Stomach (tissue), 9 donors: ENCODE results near the gene LCE1D. TPM values are rescaled to one million over a fixed set of nuclear protein-coding genes. Genes with fewer than 3 reads are reported as not detected.

Experiments
- DNase-seq, 2 donors: peaks; one replicate each; pipeline versions ENCODE4 v3.0.0 to v3.0.0-alpha.2; 2013 to 2019
- H3K27ac ChIP-seq, 5 donors: fragments of 200-600 bp in 4 of 5; sonication (generic) in 4 of 5; one replicate each; pipeline ENCODE4 v1.5.1; 2013 to 2019; ENCODE audit warnings: mild to moderate bottlenecking in 1 of 5, moderate library complexity in 1 of 5
- H3K27me3 ChIP-seq, 3 donors: fragments of 200-600 bp; sonication (generic); one replicate each; pipeline ENCODE4 v1.5.1; 2017 to 2019; ENCODE audit warnings: mixed run types in 1 of 3
- H3K36me3 ChIP-seq, 4 donors: fragments of 200-600 bp; sonication (generic); 1 replicate in 3 of 4; 2 replicates in 1 of 4; pipeline ENCODE4 v1.5.1; 2016 to 2019
- H3K4me1 ChIP-seq, 4 donors: fragments of 200-600 bp; sonication (generic); one replicate each; pipeline ENCODE4 v1.5.1; 2016 to 2019
- H3K4me3 ChIP-seq, 4 donors: fragments of 200-600 bp; sonication (generic) in 3 of 4; one replicate each; pipeline ENCODE4 v1.5.1; 2016 to 2019; ENCODE audit warnings: mild to moderate bottlenecking in 1 of 4
- H3K9me3 ChIP-seq, 4 donors: fragments of 200-600 bp; sonication (generic); one replicate each; pipeline ENCODE4 v1.5.1; 2016 to 2019
- EP300 ChIP-seq: sonication (generic); formaldehyde crosslinking; IDR thresholded peaks from one replicate; pipeline ENCODE4 v1.6.1; 2017; ENCODE audit warnings: antibody characterized with exemption
- POLR2A ChIP-seq, 4 donors: fragments of 450-650 bp; IDR thresholded peaks; one replicate each; pipeline ENCODE4 v1.6.1; 2016; ENCODE audit warnings: antibody characterized with exemption in 4 of 4, control low read depth in 2 of 4, mild to moderate bottlenecking in 1 of 4, moderate library complexity in 1 of 4
- POLR2AphosphoS5 ChIP-seq, 3 donors: sonication (generic); formaldehyde crosslinking; IDR thresholded peaks; one replicate each; pipeline ENCODE4 v1.6.1; 2016; ENCODE audit warnings: antibody characterized with exemption in 3 of 3
- WGBS, 5 donors: extraction: QIAGEN DNeasy Blood & Tissue Kit in 3 of 5; methylation state at CpG; one replicate each; pipeline versions ENCODE4 v1.1.5 to v1.1.7; 2013 to 2018; 5-methylcytosine and 5-hydroxymethylcytosine counted together
- intact Hi-C: fragments of 100-400 bp; cut with DNase I; formaldehyde crosslinking; loops from one replicate; pipeline ENCODE4 v1.15.1; 2023; ENCODE audit warnings: low total_unique reads
- polyA plus RNA-seq, 3 donors: library from polyadenylated mRNA; stranded (reverse); fragments of 200-250 nt; gene quantifications; one replicate each; pipeline ENCODE4 v1.2.3, GENCODE V29; 2013
- total RNA-seq, 5 donors: library from RNA; depleted of rRNA; stranded (reverse); fragments of >200 nt; gene quantifications; one replicate each; pipeline versions ENCODE4 v1.1.0 to v1.2.3, GENCODE V29; 2014 to 2016
- TF ChIP-seq, protein P1 (sequence below), 7 experiments: fragments of 450-650 bp in 4 of 7; fragments of 200-600 bp in 3 of 7; sonication (generic) in 3 of 7; IDR thresholded peaks; one replicate each; pipeline ENCODE4 v1.5.1; 2016 to 2019; ENCODE audit warnings: antibody characterized with exemption in 7 of 7, control low read depth in 2 of 7, mild to moderate bottlenecking in 1 of 7
- donor health status: healthy with polysubstance abuse.
- donor health status: Bipolar disorder and iron deficiency.
- donor health status: healthy.

LCE1D gene
- total and polyA plus RNA-seq, 8 donors = not detected

DNA sequence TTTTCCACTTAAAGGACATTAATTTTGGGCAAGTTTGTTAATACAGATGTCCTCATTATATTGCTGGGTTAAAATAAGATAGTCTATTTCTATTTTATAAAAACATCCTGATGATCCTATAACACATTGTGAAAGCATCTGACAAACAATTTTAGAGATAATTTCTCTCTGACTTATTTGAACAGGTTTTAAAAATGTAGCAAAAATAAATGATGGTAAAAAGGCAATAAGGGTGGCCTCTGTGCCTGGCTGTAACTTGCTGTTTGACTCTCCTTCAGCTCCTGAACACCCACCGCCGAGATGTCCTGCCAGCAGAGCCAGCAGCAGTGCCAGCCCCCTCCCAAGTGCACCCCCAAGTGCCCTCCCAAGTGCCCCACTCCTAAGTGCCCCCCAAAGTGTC is 30.7 kb downstream of the LCE1D start, which contains the start of gene LCE1A:
LCE1A (plus strand) TSS at position 301 of the 400 bp plus-strand sequence; CDS start at position 301, 0 bp downstream.
- intact Hi-C loops = no loop called here
- peaks cover 0 to 4% (median 0%) of the 10 kb centered on the region in 4 donors for H3K9me3 ChIP-seq
- H3K4me3 ChIP-seq = no peak within 1 kb of the TSS
- no peaks in the 10 kb centered on the region for H3K4me1 ChIP-seq
- TF ChIP-seq POLR2AphosphoS5 (IDR thresholded peaks at IDR 0.05) = no peak
- no peaks in the 10 kb centered on the region for H3K36me3 ChIP-seq
- peaks cover 0 to 24% (median 0%) of the 10 kb centered on the region in 3 donors for H3K27me3 ChIP-seq
- no peak within 1 kb of the TSS for H3K27ac ChIP-seq
- no peak for DNase-seq
- WGBS, 5 donors = 41 to 74% (median 67%) methylated on average over 2 of the region's 2 CpGs

DNA sequence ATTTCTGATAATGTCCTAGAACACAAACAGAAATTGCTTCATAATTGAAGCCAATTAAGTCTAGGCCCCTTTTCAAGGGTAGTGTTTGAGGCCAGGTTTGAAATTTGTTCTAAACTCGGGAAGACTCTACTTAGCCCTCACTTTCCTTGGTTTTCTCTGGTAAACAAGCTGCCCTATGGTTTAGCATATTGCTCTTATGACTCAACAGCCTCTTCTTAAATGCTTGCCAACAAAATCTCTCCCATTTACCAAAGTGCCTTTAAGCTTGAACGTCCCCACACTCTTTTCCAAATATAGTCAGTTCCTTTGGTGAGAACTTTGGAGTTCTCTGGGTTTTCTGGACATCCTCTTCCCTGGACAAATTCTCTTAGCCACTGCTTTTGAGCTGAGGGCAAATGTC is 40.3 kb downstream of the LCE1D start:
- no peaks in the 10 kb centered on the region for H3K9me3 ChIP-seq
- no peak for DNase-seq
- no peak overlapping the region for H3K27ac ChIP-seq
- intact Hi-C loops = no loop called here
- H3K4me1 ChIP-seq = no peaks in the 10 kb centered on the region
- H3K4me3 ChIP-seq = no peak overlapping the region
- H3K27me3 ChIP-seq = no peaks in the 10 kb centered on the region
- 47 to 61% (median 54%) methylated on average over 2 of the region's 2 CpGs for WGBS, 5 donors
- H3K36me3 ChIP-seq = no peaks in the 10 kb centered on the region
- no peak for TF ChIP-seq POLR2A (IDR thresholded peaks at IDR 0.05)
- TF ChIP-seq POLR2AphosphoS5 (IDR thresholded peaks at IDR 0.05) = no peak
- TF ChIP-seq, protein P1, sequence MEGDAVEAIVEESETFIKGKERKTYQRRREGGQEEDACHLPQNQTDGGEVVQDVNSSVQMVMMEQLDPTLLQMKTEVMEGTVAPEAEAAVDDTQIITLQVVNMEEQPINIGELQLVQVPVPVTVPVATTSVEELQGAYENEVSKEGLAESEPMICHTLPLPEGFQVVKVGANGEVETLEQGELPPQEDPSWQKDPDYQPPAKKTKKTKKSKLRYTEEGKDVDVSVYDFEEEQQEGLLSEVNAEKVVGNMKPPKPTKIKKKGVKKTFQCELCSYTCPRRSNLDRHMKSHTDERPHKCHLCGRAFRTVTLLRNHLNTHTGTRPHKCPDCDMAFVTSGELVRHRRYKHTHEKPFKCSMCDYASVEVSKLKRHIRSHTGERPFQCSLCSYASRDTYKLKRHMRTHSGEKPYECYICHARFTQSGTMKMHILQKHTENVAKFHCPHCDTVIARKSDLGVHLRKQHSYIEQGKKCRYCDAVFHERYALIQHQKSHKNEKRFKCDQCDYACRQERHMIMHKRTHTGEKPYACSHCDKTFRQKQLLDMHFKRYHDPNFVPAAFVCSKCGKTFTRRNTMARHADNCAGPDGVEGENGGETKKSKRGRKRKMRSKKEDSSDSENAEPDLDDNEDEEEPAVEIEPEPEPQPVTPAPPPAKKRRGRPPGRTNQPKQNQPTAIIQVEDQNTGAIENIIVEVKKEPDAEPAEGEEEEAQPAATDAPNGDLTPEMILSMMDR (IDR thresholded peaks at IDR 0.05) = no peak
- TF ChIP-seq EP300 = no peak

DNA sequence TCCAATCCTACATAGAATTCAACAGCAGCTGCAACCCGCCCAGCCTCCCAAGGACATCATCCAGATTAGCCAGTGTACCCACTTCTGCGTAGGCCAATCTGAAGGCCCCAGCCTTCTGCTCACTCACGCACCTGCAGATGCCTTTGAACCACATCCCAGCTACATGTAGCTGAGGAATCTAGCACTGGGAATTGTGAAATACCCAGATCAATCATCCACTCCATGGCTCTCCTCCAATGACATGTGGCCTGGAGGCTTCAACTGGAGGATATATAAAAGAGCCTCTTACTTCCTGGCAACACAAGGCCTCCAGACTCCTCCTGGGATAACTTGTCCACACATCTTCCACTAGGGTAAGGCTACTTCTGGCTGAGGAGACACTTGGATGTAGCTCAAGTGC is 46.0 kb downstream of the LCE1D start, which contains the start of gene LCE6A:
LCE6A (plus strand) TSS at position 301 of the 400 bp plus-strand sequence. CDS start 665 bp downstream, outside the sequence.
- H3K27ac ChIP-seq = no peak within 1 kb of the TSS
- TF ChIP-seq POLR2A (IDR thresholded peaks at IDR 0.05) (no peak), POLR2AphosphoS5 (IDR thresholded peaks at IDR 0.05) (no peak), EP300 (no peak)
- TF ChIP-seq, protein P1 (IDR thresholded peaks at IDR 0.05) = no peak

More for the DNA sequence above, 46.0 kb downstream of the LCE1D start, which contains the start of gene LCE6A:
- Histone ChIP-seq H3K27me3 (no peaks in the 10 kb centered on the region), H3K9me3 (no peaks in the 10 kb centered on the region), H3K4me1 (no peaks in the 10 kb centered on the region), H3K4me3 (no peak within 1 kb of the TSS), H3K36me3 (no peaks in the 10 kb centered on the region)
- intact Hi-C loops = no loop called here
- no peak for DNase-seq
- 80 to 100% (median 91%) methylated on average over 3 of the region's 3 CpGs for WGBS, 5 donors

Other genes with a start within 250 kb of the LCE1D start
- not detected for gene LCE3E, start 229.9 kb upstream of the LCE1D start, total RNA-seq
- under 1 TPM in 1 of 3 donors, not detected in 2; 0.65 TPM for gene LCE3E, start 229.9 kb upstream of the LCE1D start, polyA plus RNA-seq
- not detected for gene LCE3D, start 216.2 kb upstream of the LCE1D start, total RNA-seq
- gene LCE3D, start 216.2 kb upstream of the LCE1D start, polyA plus RNA-seq = under 1 TPM in 1 of 3 donors, not detected in 2; 0.98 TPM
- not detected for gene LCE3C, start 196.5 kb upstream of the LCE1D start, total RNA-seq
- not detected for gene LCE3C, start 196.5 kb upstream of the LCE1D start, polyA plus RNA-seq
- not detected for gene LCE3B, start 182.9 kb upstream of the LCE1D start, total RNA-seq
- not detected for gene LCE3B, start 182.9 kb upstream of the LCE1D start, polyA plus RNA-seq
- not detected for gene LCE3A, start 173.6 kb upstream of the LCE1D start, total RNA-seq
- gene LCE3A, start 173.6 kb upstream of the LCE1D start, polyA plus RNA-seq = not detected
- gene LCE2D, start 133.3 kb upstream of the LCE1D start, total RNA-seq = not detected
- gene LCE2D, start 133.3 kb upstream of the LCE1D start, polyA plus RNA-seq = not detected
- gene LCE2C, start 121.4 kb upstream of the LCE1D start, total RNA-seq = not detected
- not detected for gene LCE2C, start 121.4 kb upstream of the LCE1D start, polyA plus RNA-seq
- not detected for gene LCE2B, start 110.6 kb upstream of the LCE1D start, total RNA-seq
- not detected for gene LCE2B, start 110.6 kb upstream of the LCE1D start, polyA plus RNA-seq
- gene LCE2A, start 98.4 kb upstream of the LCE1D start, total RNA-seq = not detected
- gene LCE2A, start 98.4 kb upstream of the LCE1D start, polyA plus RNA-seq = not detected
- not detected for gene LCE4A, start 88.6 kb upstream of the LCE1D start, total RNA-seq
- gene LCE4A, start 88.6 kb upstream of the LCE1D start, polyA plus RNA-seq = not detected
- not detected for gene KPRP, start 38.7 kb upstream of the LCE1D start, total RNA-seq
- gene KPRP, start 38.7 kb upstream of the LCE1D start, polyA plus RNA-seq = under 1 TPM in 1 of 3 donors, not detected in 2; 0.30 TPM
- not detected for gene LCE1F, start 21.6 kb upstream of the LCE1D start, total RNA-seq
- not detected for gene LCE1F, start 21.6 kb upstream of the LCE1D start, polyA plus RNA-seq
- not detected for gene LCE1E, start 10.5 kb upstream of the LCE1D start, total RNA-seq
- not detected for gene LCE1E, start 10.5 kb upstream of the LCE1D start, polyA plus RNA-seq
- gene LCE1C, start 9.9 kb downstream of the LCE1D start, total RNA-seq = not detected
- gene LCE1C, start 9.9 kb downstream of the LCE1D start, polyA plus RNA-seq = under 1 TPM in 1 of 3 donors, not detected in 2; 0.23 TPM
- not detected for gene LCE1B, start 15.2 kb downstream of the LCE1D start, total RNA-seq
- gene LCE1B, start 15.2 kb downstream of the LCE1D start, polyA plus RNA-seq = not detected
- not detected for gene LCE1A, start 30.8 kb downstream of the LCE1D start, total RNA-seq
- not detected for gene LCE1A, start 30.8 kb downstream of the LCE1D start, polyA plus RNA-seq
- not detected for gene LCE6A, start 46.1 kb downstream of the LCE1D start, total RNA-seq
- gene LCE6A, start 46.1 kb downstream of the LCE1D start, polyA plus RNA-seq = not detected
- not detected for gene LCE7A, start 63.3 kb downstream of the LCE1D start, total RNA-seq
- not detected for gene LCE7A, start 63.3 kb downstream of the LCE1D start, polyA plus RNA-seq
- gene SMCP, start 81.6 kb downstream of the LCE1D start, total RNA-seq = not detected
- gene SMCP, start 81.6 kb downstream of the LCE1D start, polyA plus RNA-seq = not detected
- not detected for gene IVL, start 111.8 kb downstream of the LCE1D start, total RNA-seq
- gene IVL, start 111.8 kb downstream of the LCE1D start, polyA plus RNA-seq = 10 to 100 TPM in 1 of 3 donors, not detected in 2; 11.5 TPM
- gene SPRR5, start 150.5 kb downstream of the LCE1D start, total RNA-seq = not detected
- 1 to 10 TPM in 1 of 3 donors, not detected in 2; 1.0 TPM for gene SPRR5, start 150.5 kb downstream of the LCE1D start, polyA plus RNA-seq
- not detected for gene SPRR4, start 173.9 kb downstream of the LCE1D start, total RNA-seq
- not detected for gene SPRR4, start 173.9 kb downstream of the LCE1D start, polyA plus RNA-seq
- not detected for gene SPRR1A, start 187.4 kb downstream of the LCE1D start, total RNA-seq
- gene SPRR1A, start 187.4 kb downstream of the LCE1D start, polyA plus RNA-seq = 100 to 1,000 TPM in 1 of 3 donors, not detected in 2; 123 TPM
- gene SPRR3, start 205.0 kb downstream of the LCE1D start, total RNA-seq = 1 to 10 TPM in 1 of 5 donors, not detected in 4; 3.1 TPM
- 100 to 1,000 TPM in 1 of 3 donors, 10 to 100 TPM in 1, not detected in 1; 12.8 to 932 TPM for gene SPRR3, start 205.0 kb downstream of the LCE1D start, polyA plus RNA-seq
- not detected for gene SPRR1B, start 234.5 kb downstream of the LCE1D start, total RNA-seq
- gene SPRR1B, start 234.5 kb downstream of the LCE1D start, polyA plus RNA-seq = 100 to 1,000 TPM in 1 of 3 donors, 1 to 10 TPM in 1, not detected in 1; 6.1 to 122 TPM
- not detected for gene SPRR2D, start 244.4 kb downstream of the LCE1D start, total RNA-seq
- 10 to 100 TPM in 1 of 3 donors, not detected in 2; 68.2 TPM for gene SPRR2D, start 244.4 kb downstream of the LCE1D start, polyA plus RNA-seq